Measurements from ENCODE around the gene GOLT1A. TPM values are rescaled to one million over a fixed set of nuclear protein-coding genes. Genes with fewer than 3 reads are reported as not detected.
A peak's percentile ranks its signal among the peaks of the same experiment; 100 is the strongest.

GOLT1A gene
- total RNA-seq, 1 donor from 2014 or later, result 7.0 TPM

DNA sequence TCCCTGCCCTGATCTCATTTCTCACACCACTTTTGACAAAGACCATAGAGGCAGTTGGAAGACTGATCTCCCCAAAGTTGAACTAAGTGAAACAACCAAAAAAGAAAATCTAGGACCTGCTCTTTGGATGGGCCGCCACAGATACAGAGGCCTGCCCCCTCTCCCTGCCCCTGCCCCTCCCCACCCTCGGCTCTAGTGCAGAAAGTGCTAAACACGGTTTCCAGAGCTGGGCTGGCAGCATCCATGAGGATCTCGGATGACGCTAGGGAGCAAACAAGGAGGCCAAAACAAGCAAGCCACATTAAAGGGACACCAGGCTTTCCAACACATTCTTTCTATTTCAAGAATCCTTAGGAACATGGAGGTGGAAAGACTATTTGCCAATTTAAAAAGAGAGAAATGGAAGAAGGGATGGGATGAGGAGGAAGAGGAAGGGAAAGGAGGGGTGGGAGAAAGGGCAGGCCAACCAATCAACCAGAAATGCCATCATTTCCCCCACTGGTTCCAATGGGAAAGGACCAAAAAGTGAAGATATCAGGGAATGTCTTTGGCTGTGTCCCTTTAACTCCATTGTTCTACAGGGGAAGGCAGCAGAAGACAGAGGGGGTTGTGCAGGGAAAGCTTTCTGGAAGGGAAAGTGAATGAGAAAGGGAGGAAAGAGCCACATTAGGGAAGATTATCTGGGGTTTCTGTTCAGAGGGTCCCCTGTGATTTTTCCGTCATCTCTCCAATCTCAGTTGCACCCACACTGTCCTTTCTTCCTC lies 38.3 kb upstream of the GOLT1A start:
- no peak overlapping the region for H3K4me3 Mint-ChIP-seq
- H3K27ac Mint-ChIP-seq, result peak overlapping the region; percentile 50

DNA sequence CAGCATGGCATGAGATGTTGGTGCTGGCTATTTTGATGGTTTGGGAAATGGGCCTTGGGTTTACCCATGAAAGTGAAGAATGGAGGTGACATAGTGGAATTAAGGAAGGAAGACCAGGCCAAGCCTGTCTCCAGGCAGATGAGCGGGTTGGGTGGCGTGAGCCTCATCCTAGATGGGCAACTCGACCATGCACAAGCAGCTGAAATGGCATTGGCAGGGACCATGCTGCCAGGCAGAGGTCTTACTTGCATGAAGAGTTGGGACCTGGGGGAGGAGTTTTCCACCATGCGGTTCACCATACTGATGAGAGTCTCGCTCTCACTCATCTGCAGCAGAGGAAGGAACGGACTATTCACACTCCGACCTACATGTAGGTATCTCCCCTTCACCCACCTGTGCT lies 37.5 kb upstream of the GOLT1A start:
- Mint-ChIP-seq H3K4me1 (ENCODE audit: unreplicated experiment) (peaks cover 23% of the 10 kb centered on the region), H3K36me3 (peaks cover 12% of the 10 kb centered on the region), H3K27ac (no peak overlapping the region), H3K9me3 (no peaks in the 10 kb centered on the region), H3K27me3 (no peaks in the 10 kb centered on the region), H3K4me3 (no peak overlapping the region)
- no peak for DNase-seq (ENCODE audit: extremely low spot score, unreplicated experiment)
- TF ChIP-seq, protein P1, sequence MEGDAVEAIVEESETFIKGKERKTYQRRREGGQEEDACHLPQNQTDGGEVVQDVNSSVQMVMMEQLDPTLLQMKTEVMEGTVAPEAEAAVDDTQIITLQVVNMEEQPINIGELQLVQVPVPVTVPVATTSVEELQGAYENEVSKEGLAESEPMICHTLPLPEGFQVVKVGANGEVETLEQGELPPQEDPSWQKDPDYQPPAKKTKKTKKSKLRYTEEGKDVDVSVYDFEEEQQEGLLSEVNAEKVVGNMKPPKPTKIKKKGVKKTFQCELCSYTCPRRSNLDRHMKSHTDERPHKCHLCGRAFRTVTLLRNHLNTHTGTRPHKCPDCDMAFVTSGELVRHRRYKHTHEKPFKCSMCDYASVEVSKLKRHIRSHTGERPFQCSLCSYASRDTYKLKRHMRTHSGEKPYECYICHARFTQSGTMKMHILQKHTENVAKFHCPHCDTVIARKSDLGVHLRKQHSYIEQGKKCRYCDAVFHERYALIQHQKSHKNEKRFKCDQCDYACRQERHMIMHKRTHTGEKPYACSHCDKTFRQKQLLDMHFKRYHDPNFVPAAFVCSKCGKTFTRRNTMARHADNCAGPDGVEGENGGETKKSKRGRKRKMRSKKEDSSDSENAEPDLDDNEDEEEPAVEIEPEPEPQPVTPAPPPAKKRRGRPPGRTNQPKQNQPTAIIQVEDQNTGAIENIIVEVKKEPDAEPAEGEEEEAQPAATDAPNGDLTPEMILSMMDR (conservative IDR thresholded peaks at IDR 0.05), result no peak

More for the DNA sequence above, 38.3 kb upstream of the GOLT1A start:
- TF ChIP-seq, protein P1 (conservative IDR thresholded peaks at IDR 0.05), result no peak
- H3K4me1 Mint-ChIP-seq (ENCODE audit: unreplicated experiment), result peaks cover 26% of the 10 kb centered on the region
- no peaks in the 10 kb centered on the region for H3K27me3 Mint-ChIP-seq
- no peak for DNase-seq (ENCODE audit: extremely low spot score, unreplicated experiment)
- H3K9me3 Mint-ChIP-seq, result no peaks in the 10 kb centered on the region
- H3K36me3 Mint-ChIP-seq, result peaks cover 12% of the 10 kb centered on the region

GRCh38 chr1:204250428-204251030 lies 36.7 kb upstream of the GOLT1A start:
- TF ChIP-seq, protein P1 (conservative IDR thresholded peaks at IDR 0.05), result no peak
- no peak for DNase-seq (ENCODE audit: extremely low spot score, unreplicated experiment)
- Mint-ChIP-seq H3K27me3 (no peaks in the 10 kb centered on the region), H3K36me3 (peaks cover 15% of the 10 kb centered on the region), H3K4me1 (ENCODE audit: unreplicated experiment) (peaks cover 16% of the 10 kb centered on the region), H3K9me3 (no peaks in the 10 kb centered on the region), H3K27ac (no peak overlapping the region), H3K4me3 (no peak overlapping the region)

DNA sequence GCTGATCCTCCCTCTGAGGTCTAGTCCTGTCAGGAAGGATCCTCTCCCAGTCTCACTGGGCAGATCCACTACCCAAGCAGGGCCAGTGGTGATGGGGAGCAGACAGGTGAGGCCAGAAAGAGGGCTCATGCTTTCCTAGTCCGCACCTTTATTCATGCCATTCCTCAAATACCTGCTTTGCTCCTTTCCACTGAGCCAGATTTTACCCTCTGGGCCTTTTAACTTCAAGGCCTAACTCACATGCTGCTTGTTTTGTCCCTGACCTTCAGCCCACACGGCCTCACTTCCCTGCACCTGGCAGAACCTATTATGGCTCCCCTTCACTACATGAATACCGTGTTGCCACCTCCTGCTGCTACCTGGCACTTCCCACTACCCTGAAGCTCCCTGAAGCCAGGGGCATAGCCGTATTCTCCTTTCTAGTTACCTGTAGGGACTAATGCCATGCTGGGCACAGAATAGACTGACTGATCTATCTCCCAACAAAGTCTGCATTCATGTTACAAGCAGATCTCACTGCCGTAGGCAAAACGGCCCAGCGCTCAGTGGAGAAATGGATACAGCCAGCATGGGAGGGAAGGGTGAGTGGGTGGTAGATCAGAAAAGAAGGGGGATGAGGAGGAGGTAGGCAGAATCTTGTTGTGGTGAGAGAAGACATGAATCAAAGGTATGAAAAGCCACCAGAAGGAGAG lies 36.1 kb upstream of the GOLT1A start:
- TF ChIP-seq, protein P1 (conservative IDR thresholded peaks at IDR 0.05), result no peak
- Mint-ChIP-seq H3K9me3 (no peaks in the 10 kb centered on the region), H3K27me3 (no peaks in the 10 kb centered on the region), H3K4me3 (no peak overlapping the region), H3K27ac (peak overlapping the region; percentile 32), H3K36me3 (peaks cover 15% of the 10 kb centered on the region), H3K4me1 (ENCODE audit: unreplicated experiment) (peaks cover 9% of the 10 kb centered on the region)
- no peak for DNase-seq (ENCODE audit: extremely low spot score, unreplicated experiment)

DNA sequence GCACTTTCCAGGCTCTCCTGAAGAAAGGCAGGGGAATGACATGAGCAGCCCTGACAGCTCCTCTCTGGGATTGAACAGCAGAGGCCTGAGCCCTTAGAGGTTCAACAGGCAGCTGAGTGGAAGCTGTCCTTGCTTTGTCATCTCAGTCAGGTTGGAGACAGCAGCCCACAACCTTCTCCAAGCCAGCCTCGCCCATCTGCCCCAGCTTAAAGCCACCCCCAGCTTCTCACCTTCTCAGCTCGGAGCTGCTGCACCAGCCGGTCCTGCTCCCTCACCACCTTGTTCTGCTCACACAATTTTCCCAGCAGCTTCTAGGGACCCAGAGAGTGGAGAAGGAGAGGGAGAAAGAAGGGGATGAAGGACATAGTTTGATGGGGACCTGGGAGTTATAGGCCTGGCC lies 35.2 kb upstream of the GOLT1A start:
- Mint-ChIP-seq H3K27ac (no peak overlapping the region), H3K27me3 (no peaks in the 10 kb centered on the region), H3K9me3 (no peaks in the 10 kb centered on the region), H3K4me1 (ENCODE audit: unreplicated experiment) (peaks cover 9% of the 10 kb centered on the region), H3K4me3 (no peak overlapping the region), H3K36me3 (peaks cover 18% of the 10 kb centered on the region)
- no peak for DNase-seq (ENCODE audit: extremely low spot score, unreplicated experiment)
- TF ChIP-seq, protein P1 (conservative IDR thresholded peaks at IDR 0.05), result no peak
